Adipose tissue (tissue), 3 donors: ENCODE data around the gene RRBP1. TPM values are rescaled to one million over a fixed set of nuclear protein-coding genes. Genes with fewer than 3 reads are reported as not detected.
"Not testable (repeated sequence)": the region's sequence is repeated elsewhere in the genome, so short reads cannot be mapped to it uniquely, and the experiment has no call there.

Experiments used
- H3K27ac ChIP-seq: one replicate; pipeline ENCODE4 v1.5.1; 2013; ENCODE audit warnings: low read depth, low read length
- WGBS, 3 donors: extraction: QIAGEN DNeasy Blood & Tissue Kit; methylation state at CpG; one replicate each; pipeline ENCODE4 v1.1.7; 2013; 5-methylcytosine and 5-hydroxymethylcytosine counted together
- polyA plus RNA-seq, 3 donors: library from polyadenylated mRNA; stranded (reverse); fragments of 200-250 nt; gene quantifications; one replicate each; pipeline ENCODE4 v1.2.3, GENCODE V29; 2013
- donor health status: healthy with polysubstance abuse.
- donor health status: Bipolar disorder and iron deficiency.
- donor health status: healthy.

RRBP1 gene
- polyA plus RNA-seq, 3 donors: 50.9 to 227 (median 80.2) TPM

DNA sequence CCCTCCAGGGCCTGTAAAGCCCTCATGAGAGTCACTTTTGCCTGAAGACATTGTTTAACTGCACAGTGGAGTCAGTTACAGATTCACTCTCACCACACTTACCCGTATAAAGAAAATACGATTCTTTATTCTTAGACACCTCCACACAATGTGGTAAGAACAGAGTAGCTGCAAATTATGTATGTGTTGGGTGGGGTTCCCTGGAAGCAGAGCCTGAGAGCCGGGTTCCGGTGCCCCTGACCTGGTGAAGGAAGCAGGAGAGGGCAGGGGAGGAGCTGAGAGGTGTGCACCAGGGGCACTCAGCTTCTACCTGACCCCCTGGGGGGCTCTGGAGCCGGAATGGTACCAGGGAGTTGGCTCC, 29.2 kb upstream of the RRBP1 start:
- WGBS, 3 donors: 77 to 89% (median 88%) methylated on average over 5 of the region's 5 CpGs
- H3K27ac ChIP-seq: no peak overlapping the region

- H3K27ac ChIP-seq: no peak overlapping the region
- WGBS, 3 donors: 44 to 68% (median 55%) methylated on average over 21 of the region's 21 CpGs
Measured at GRCh38 chr20:17710379-17711266, 28.6 kb upstream of the RRBP1 start.

DNA sequence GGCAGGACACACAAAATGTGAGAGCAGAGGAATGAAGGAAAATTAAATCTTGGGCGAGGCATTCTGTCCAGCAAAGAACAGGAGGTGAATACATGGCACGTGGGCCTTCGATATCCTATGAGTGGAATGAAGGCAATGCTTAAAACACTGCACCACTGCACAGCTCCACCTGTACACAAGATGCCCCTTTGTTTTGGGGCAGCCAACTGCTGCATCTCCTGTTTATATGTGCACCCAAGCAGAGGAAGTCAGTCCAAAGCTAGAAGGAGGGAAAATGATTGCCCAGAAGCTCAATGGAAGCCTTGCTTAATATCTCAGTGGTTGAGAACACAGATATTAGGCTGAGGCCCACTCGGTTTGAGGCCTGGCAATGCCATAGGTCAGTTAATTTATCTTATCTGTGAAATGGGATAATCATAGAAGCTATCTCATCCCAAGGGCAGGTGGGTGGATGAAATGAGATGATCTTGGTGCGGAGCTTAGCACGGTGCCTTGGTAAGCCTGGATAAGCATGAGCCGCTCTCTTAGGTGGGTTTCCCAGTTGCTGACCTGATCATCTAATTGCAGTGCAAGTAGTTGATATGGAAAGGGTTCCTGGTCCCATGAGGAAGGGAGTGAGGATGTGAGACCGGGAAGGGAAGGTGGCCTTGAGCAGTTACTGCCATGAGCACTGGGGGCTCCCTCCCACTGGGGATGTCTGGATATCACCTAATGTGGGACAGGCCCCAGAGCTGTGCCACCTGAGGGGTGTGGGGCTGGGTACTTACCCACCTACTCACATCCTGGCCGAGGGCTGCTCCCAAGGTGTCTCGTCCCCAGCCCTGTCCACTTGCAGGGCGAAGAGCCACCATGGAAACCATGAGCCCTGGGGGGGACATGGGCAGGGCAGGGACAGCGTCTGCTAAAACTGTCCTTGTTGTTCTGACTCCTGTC, 27.6 kb upstream of the RRBP1 start:
- H3K27ac ChIP-seq: no peak overlapping the region
- 84 to 90% (median 87%) methylated on average over 12 of the region's 12 CpGs for WGBS, 3 donors

GRCh38 chr20:17708675-17709360, 26.8 kb upstream of the RRBP1 start:
- 50 to 92% (median 92%) methylated on average over 7 of the region's 7 CpGs for WGBS, 3 donors
- no peak overlapping the region for H3K27ac ChIP-seq

DNA sequence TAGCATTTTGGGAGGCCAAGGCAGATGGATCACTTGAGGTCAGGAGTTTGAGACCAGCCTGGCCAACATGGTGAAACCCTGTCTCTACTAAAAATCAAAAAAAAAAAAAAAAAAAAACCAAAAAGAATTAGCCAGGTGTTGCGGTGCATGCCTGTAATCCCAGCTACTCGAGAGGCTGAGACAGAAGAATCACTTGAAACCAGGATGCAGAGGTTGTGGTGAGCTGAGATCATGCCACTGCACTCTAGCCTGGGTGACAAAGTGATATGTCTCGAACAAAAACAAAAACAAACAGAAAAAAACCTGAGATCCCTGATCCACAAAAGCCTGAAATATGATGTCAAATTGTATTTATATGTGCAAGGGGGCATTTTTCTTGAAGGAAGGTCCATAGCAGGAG, 25.9 kb upstream of the RRBP1 start:
- H3K27ac ChIP-seq: not testable (repeated sequence)
- 80 to 92% (median 91%) methylated on average over 3 of the region's 3 CpGs for WGBS, 3 donors

DNA sequence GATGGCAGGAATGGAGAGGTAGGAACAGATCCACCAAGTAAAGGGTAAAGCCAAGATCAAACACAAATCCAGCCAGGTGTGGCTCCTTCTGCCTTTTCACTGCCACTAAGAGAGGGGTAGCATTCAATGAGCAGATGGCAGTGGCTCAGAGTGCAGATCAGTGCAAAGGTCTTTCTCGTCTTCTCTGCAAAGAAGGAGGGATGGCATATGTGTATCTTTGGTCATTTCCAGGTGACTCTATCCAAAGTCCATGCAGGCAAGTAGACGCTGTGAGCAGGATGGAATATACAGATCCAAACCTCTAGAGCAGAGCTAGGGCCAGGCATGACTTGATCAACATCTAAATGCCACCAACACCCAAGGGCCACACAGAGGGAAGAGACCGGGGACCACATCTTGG, 24.6 kb upstream of the RRBP1 start:
- WGBS, 3 donors: 65 to 100% (median 86%) methylated on average over 3 of the region's 3 CpGs
- H3K27ac ChIP-seq: no peak overlapping the region

DNA sequence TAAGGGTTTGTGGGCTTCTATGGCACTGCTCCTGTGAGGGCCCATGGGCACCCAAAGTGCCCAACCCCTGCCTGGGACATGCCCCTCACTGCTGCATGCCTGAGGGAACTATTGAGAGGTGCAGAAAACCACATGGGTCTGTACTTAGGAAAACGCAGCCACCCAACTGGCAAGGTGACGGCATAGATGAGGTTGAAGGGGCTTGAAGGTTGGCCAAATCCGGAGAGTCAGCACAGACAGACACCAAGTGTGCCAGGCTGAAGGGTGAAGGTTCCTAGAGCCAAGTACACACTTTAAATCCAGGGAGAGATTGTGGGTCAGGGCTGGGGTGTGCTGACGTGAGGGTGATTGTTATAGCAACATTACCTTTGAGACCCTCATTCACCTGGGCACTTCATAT, 23.9 kb upstream of the RRBP1 start:
- H3K27ac ChIP-seq: no peak overlapping the region
- 66 to 96% (median 79%) methylated on average over 4 of the region's 4 CpGs for WGBS, 3 donors

DNA sequence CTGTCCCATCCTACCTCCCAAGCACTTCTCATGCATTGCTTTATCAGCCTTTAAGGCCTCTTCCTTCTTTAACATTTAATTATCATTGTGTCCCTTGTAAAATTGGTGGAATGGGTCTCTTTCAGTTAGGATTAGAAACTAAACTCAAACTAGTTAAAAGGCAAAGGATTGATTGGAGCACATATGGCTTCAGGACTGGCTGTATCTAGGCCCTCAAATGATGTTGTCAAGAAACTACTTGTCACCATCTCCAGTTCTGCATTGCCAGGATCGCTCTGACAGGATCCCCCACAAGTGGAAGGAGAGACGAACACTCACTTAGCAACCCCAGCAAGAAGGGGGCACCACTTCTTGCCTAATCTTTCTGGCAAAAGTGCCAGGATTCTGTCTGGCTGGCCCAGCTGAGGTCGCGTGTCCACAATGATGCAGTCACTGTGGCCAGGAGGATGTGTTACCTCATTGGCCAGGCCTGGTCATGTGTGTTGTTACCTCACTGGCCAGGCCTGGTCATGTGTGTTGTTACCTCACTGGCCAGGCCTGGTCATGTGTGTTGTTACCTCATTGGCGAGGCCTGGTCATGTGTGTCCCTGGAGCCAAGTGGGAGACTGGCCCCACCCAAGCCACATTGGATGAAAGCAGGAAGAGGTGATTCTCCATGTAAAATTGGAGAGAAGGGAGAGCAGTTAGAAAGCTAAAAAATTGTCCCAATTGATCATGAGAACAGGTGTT, 22.7 kb upstream of the RRBP1 start:
- 94 to 97% (median 97%) methylated on average over 5 of the region's 5 CpGs for WGBS, 3 donors

DNA sequence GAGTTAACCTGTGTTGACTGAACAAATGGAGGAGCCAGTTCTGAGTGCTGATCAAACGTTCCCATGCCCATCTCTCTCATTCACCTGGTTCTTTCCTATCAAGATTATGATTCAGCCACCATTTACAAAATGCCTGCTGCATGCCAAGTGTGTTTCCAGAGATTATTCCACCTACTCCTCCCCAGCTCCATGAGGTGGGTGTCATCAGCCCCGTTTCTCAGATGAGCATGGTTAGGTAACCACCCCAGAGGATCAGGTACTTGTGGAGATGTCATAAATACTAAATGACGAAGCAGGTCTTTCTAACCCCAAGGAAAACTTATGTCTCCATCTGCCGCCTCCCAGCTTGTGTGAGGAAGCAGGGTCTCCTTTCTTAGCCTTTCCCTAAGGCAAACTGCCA, 19.8 kb upstream of the RRBP1 start:
- WGBS, 3 donors: 71 to 82% (median 79%) methylated on average over 4 of the region's 4 CpGs
- H3K27ac ChIP-seq: no peak overlapping the region

More for the DNA sequence above, 22.7 kb upstream of the RRBP1 start:
- H3K27ac ChIP-seq: no peak overlapping the region

DNA sequence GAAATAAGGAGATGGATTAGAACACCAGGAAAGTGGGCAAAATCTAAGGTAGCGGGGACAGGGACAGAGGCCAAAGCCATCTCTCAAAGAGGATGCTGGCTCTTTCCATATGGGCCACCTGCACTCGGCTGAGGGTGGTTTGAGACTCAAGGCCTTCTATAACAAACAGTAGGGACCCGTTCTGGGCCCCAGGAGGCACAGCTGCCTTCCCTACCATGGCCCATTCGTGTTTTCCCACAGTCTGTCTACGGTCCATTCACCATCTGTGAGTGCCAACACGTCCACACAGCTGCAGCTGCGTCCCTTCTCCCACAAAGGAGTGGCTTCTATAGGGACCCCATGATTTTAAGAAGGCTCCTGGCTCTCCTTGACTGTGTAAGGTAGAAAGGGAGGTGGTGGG, 18.6 kb upstream of the RRBP1 start:
- H3K27ac ChIP-seq: no peak overlapping the region
- WGBS, 3 donors: 57 to 89% (median 80%) methylated on average over 7 of the region's 7 CpGs

DNA sequence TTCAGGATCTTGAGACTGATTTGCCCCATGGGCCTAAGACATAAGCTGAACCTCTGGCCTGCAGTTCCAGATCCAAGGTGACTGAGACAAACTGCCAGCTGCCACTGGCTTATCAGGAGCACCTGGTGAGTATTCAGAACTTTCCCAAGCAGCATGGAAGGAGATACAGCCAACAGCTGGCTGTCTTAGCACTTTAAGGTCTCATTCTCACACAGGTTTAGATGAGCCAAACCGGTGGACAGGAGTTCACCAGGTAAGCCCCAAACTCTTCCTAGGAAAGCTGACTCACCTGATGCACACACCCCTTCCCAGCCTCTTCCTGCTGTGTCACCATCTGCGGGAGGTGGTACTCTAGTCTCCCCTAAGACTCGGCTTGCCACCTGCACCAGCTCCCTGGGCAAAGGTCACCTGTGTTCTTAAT, 17.9 kb upstream of the RRBP1 start, which contains the start of gene BANF2:
Gene BANF2 (plus strand): TSS at position 36 of the 421 bp plus-strand sequence. CDS start 25,060 bp downstream, outside the sequence.
- WGBS, 3 donors: 43 to 64% (median 62%) methylated on average over 3 of the region's 3 CpGs

GRCh38 chr20:17698384-17698783, 16.3 kb upstream of the RRBP1 start:
- 22 to 70% (median 64%) methylated on average over 5 of the region's 5 CpGs for WGBS, 3 donors
- no peak overlapping the region for H3K27ac ChIP-seq

More for the DNA sequence above, 17.9 kb upstream of the RRBP1 start, which contains the start of gene BANF2:
- H3K27ac ChIP-seq: no peak within 1 kb of the TSS

DNA sequence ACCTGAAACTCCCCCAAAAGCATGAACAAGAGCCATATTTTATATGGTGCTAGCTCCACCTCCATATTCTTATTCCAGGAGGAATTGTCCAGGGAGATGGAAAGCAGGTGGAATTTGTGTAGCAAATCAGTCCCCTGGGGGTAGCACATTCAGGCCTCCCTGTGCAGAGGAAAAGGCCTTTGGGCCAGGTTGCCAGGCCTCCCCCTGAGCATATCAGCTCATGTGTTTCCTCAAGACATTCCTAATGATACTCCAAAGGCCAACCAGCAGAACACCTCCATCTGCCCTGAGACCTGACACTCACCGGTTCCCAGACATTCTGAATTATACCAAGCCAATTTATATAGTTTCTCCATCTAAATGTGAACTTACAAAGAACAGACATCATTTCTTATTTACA, 15.1 kb upstream of the RRBP1 start:
- WGBS, 3 donors: 44 to 97% (median 88%) methylated on average over 1 of the region's 1 CpG
- no peak overlapping the region for H3K27ac ChIP-seq

- WGBS, 3 donors: 87 to 98% (median 94%) methylated on average over 1 of the region's 1 CpG
- no peak overlapping the region for H3K27ac ChIP-seq
Measured at GRCh38 chr20:17696287-17696686, 14.2 kb upstream of the RRBP1 start.

- 66 to 81% (median 70%) methylated on average over 3 of the region's 3 CpGs for WGBS, 3 donors
- no peak overlapping the region for H3K27ac ChIP-seq
Measured at GRCh38 chr20:17694767-17695166, 12.7 kb upstream of the RRBP1 start.

GRCh38 chr20:17693444-17694001, 11.5 kb upstream of the RRBP1 start:
- WGBS, 3 donors: 21 to 79% (median 67%) methylated on average over 18 of the region's 18 CpGs
- no peak overlapping the region for H3K27ac ChIP-seq

DNA sequence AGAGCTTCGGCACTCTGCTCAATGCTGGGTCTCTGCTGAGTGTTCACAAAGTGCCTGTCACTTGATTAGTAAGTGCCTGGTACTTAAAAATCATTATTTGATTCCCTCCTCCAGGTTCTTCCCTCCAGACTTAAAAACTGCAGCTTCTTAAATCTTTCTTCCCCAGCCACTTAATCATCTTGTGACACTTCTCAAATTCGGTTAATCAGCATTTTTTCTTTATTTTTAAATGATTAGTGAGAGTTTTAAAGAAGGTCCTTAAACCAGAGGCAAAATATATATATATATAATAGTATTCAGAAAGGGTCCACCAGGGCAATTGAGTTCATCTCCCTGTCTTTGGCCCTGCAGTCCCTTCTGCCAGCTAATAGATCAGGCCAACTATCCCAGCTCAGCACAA, 9.7 kb upstream of the RRBP1 start:
- 39 to 66% (median 62%) methylated on average over 2 of the region's 2 CpGs for WGBS, 3 donors
- H3K27ac ChIP-seq: no peak overlapping the region

DNA sequence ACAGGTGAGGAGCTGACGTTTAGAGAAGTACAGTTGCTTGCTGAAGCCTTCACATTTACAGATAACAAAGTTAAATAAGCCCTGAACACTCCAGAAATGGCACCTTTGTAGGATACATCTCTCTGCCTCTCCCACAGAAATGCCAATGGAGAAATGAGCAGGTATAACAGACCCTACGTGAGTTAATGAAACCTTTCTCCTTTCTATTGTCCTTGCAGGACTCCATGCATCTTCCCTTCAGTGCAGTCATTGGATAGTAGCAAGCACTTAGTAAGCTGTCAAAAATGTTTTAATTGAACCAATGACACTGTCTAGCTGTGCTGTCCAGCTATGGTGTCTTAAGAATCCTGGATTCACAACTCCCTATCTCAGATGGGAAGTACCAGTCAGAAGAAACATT, 8.1 kb upstream of the RRBP1 start:
- WGBS, 3 donors: 58 to 84% (median 79%) methylated on average over 2 of the region's 2 CpGs
- no peak overlapping the region for H3K27ac ChIP-seq
